Measurements from ENCODE around the gene SRGAP3. TPM values are rescaled to one million over a fixed set of nuclear protein-coding genes. Genes with fewer than 3 reads are reported as not detected.

SRGAP3 gene
- total and polyA plus RNA-seq, 10 of the 15 experiments (the other 5 are each of a cell fraction or from before 2014, with no cell fraction given), result 0.32 to 1.7 (median 0.99) TPM

- no peak for DNase-seq (ENCODE audit: low read depth, low spot score)
- no peaks in the 10 kb centered on the region; the same call in 2 of the 3 replicates for H3K9me3 ChIP-seq (replicated peaks; ENCODE audit: control insufficient read depth, insufficient read depth, low read length)
- no TSS peak for BruUV-seq (replicated peaks)
- H3K4me3 ChIP-seq, result no peak overlapping the region
- no peaks in the 10 kb centered on the region for H3K27me3 ChIP-seq (replicated peaks in 1 of 2; ENCODE audit: control insufficient read depth in 2 of 2, insufficient read depth in 2 of 2, low read length in 1 of 2)
- no peak for TF ChIP-seq IRF3 (IDR thresholded peaks at IDR 0.05)
- TF ChIP-seq ZNF217 (IDR thresholded peaks at IDR 0.05), result no peak
- TF ChIP-seq RB1 (IDR thresholded peaks at IDR 0.05; ENCODE audit: borderline replicate concordance), result no peak
- no peak for TF ChIP-seq RAD21 (IDR thresholded peaks at IDR 0.05; ENCODE audit: insufficient read depth, low read depth, low read length)
- TF ChIP-seq ESRRA (IDR thresholded peaks at IDR 0.05; ENCODE audit: low read length), result no peak
- TF ChIP-seq KAT2A (conservative IDR thresholded peaks at IDR 0.05; ENCODE audit: control insufficient read depth, low read depth, low read length), result no peak
- no peak for TF ChIP-seq TARDBP (IDR thresholded peaks at IDR 0.05; ENCODE audit: borderline replicate concordance)
- TF ChIP-seq IRF4 (IDR thresholded peaks at IDR 0.05; ENCODE audit: low read depth, low read length), result no peak
- TF ChIP-seq ZZZ3 (IDR thresholded peaks at IDR 0.05; ENCODE audit: control insufficient read depth, insufficient read length, low read depth), result no peak
- TF ChIP-seq BMI1 (IDR thresholded peaks at IDR 0.05; ENCODE audit: borderline replicate concordance), result no peak
- no peak for TF ChIP-seq RBBP5 (conservative IDR thresholded peaks at IDR 0.05)
- TF ChIP-seq ZNF687 (IDR thresholded peaks at IDR 0.05), result no peak
- no peak for TF ChIP-seq NFXL1 (IDR thresholded peaks at IDR 0.05; ENCODE audit: borderline replicate concordance)
- TF ChIP-seq POLR2A (IDR thresholded peaks at IDR 0.05; ENCODE audit: low read depth, low read length), result no peak
- no peak for FAIRE-seq
- H3K9ac ChIP-seq (ENCODE audit: control insufficient read depth, insufficient read depth, low read length), result no peak overlapping the region
- peaks cover 4% of the 10 kb centered on the region for H3K79me2 ChIP-seq (ENCODE audit: control insufficient read depth, insufficient read depth, low read length)
- intact Hi-C loops (cut with micrococcal nuclease; ENCODE audit: unreplicated experiment), result no loop called here
- H3K4me1 ChIP-seq (ENCODE audit: control insufficient read depth, insufficient read depth, low read length), result no peaks in the 10 kb centered on the region
- POLR2A ChIA-PET, result interaction anchor here (0.9 kb wide), 1 partner anchor 9 kb away, joined by 4 read pairs; no protein-coding TSS in a partner anchor
- no peak overlapping the region for H3K27ac ChIP-seq (ENCODE audit: control insufficient read depth, insufficient read depth)
- no peak for ATAC-seq
- H3K4me2 ChIP-seq (ENCODE audit: control insufficient read depth, insufficient read depth), result no peak overlapping the region
- SMC1A ChIA-PET (ENCODE audit: uncharacterized antibody, unreplicated experiment), result no interaction called here
- CTCF ChIA-PET, result interaction anchor here (0.7 to 1.5 kb wide), 3 partner anchors 8 to 822 kb away, joined by 3 to 4 read pairs (median 3); no protein-coding TSS in a partner anchor
- H2AFZ ChIP-seq (ENCODE audit: control insufficient read depth, low read depth, low read length), result no peak overlapping the region
- in situ Hi-C loops (cut with MboI), result no loop called here
- peaks cover 4 to 18% of the 10 kb centered on the region in 2 experiments for H3K36me3 ChIP-seq (ENCODE audit: control insufficient read depth in 2 of 2, insufficient read depth in 2 of 2, low read length in 1 of 2)
- 82% methylated on average over 3 of the region's 3 CpGs for WGBS (ENCODE audit: insufficient coverage, insufficient replicate concordance, low lambda C conversion rate, missing lambda C conversion rate)
- RAD21 ChIA-PET (ENCODE audit: unreplicated experiment), result no interaction called here
- no peaks in the 10 kb centered on the region for H4K20me1 ChIP-seq (ENCODE audit: control insufficient read depth, insufficient read depth)
These were observed 303.4 kb downstream of the SRGAP3 start for GRCh38 chr3:8945890-8946600.
